HG03354 (cell line): ENCODE data around the gene TBL1XR1.
"Not testable (repeated sequence)": the region's sequence is repeated elsewhere in the genome, so short reads cannot be mapped to it uniquely, and the experiment has no call there.

Experiments
- ATAC-seq: cut with Tn5 transposase; IDR thresholded peaks from one replicate; pipeline ENCODE4 v1.9.1; 2021; ENCODE audit warnings: mild to moderate bottlenecking; ENCODE audit not compliant: unreplicated experiment, poor library complexity, severe bottlenecking

The TBL1XR1 gene

GRCh38 chr3:177209509-177209908 lies 12.2 kb upstream of the TBL1XR1 start:
- no peak for ATAC-seq

DNA sequence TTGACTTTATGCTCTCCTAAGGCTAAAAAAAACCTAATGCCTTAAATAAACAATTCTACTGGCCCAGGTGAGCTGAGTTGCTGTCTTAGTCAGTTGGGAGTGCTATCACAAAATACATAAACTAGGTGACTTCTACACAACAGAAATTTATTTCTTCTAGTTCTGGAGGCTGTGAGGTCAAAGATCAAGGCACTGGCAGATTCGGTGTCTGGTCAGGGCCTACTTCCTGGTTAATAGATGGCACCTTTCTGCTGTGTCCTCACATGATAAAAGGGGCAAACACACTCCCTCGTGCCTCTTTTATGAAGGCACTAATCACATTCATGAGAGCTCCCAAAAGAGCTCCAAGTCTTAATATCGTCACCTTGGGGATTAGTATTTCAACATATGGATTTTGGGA lies 11.5 kb upstream of the TBL1XR1 start:
- no peak for ATAC-seq

DNA sequence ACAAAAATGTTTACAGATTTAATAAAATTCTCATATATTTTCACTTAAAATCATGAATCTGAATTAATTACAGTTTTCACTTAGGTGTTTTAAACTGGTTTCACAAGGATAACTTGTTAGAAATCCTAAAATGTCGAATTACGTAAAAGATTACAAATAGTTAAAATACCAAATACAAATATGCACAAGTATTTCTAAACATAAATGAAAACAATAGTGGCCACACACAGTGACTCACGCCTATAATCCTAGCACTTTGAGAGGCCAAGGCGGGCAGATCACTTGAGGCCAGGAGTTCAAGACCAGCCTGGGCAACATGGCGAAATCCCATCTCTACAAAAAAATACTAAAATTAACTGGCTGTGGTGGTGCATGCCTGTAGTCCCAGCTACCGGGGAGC lies 10.9 kb upstream of the TBL1XR1 start:
- no peak for ATAC-seq

DNA sequence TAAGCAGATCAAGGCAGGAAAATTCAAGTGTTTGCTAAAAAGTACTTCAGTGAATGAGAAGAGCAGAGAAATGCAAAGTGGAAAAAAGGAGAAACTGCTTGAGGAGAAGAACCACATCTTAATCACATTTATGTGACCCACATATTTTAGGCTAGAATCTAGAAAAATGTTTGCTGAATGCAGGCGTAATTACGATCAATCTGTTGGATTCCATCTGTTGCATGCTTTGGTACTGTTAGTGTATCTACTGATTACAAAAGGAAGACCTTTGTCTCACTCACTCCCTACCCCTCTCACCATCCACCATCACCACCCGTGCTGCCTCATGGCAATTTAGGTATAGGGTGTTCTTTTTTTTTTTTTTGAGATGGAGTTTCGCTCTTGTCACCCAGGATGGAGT lies 9.7 kb upstream of the TBL1XR1 start:
- ATAC-seq, result no peak

DNA sequence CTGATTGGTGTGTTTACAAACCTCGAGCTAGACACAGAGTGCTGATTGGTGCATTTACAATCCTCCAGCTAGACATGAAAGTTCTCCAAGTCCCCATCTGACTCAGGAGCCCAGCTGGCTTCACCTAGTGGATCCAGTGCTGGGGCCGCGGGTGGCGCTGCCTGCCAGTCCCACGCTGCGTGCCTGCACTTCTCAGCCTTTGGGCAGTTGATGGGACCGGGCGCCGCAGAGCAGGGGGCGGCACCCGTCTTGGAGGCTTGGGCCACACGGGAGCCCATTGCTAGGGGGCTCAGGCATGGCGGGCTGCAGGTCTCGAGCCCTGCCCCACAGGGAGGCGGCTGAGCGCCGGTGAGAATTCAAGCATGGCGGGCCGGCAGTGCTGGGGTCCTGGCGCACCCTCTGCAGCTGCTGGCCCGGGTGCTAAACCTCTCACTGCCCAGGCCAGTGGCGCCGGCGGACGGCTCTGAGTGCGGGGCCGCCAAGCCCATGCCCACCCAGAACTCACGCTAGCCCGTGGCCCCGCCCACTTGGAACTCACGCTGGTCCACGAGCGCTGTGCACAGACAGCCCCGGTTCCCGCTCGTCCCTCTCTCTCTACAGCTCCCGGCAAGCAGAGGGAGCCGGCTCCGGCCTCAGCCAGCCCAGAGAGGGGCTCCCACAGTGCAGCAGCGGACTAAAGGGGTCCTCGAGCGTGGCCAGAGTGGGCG lies 6.6 kb upstream of the TBL1XR1 start:
- no peak for ATAC-seq

- not testable (repeated sequence) for ATAC-seq
Observed at GRCh38 chr3:177203016-177203415, 5.7 kb upstream of the TBL1XR1 start.

DNA sequence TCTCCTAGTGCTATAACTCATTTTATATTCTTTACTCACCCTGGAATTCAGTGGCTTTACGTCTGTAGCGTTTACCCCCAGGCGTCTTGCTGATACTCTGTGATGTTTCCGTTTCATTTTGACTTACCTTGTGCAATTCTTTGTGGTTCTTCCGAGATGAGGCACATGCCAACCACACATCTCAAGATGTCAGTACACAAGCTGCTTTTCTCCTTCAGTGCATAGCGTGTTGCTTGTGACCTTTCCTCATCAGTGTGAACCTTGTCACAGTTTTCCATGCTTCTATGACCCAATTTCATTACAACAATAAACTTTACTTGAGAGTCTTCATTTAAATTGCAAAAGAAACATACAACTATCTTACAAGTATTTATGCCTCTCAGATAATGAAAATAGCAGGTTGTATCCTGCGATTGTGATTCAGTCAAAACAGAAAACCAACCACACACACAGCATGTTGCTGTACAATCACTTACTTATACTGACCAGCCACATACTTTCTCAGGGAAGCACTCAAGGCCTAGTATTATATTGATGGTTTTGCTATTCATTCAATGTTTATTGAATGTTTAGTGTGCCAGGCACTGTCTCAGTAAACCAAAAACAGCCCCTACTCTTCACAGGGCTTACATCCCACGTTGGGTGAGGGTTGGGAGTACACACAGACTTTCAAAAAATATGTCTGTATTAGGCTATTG lies 4.6 kb upstream of the TBL1XR1 start:
- peak; percentile 78 for ATAC-seq

DNA sequence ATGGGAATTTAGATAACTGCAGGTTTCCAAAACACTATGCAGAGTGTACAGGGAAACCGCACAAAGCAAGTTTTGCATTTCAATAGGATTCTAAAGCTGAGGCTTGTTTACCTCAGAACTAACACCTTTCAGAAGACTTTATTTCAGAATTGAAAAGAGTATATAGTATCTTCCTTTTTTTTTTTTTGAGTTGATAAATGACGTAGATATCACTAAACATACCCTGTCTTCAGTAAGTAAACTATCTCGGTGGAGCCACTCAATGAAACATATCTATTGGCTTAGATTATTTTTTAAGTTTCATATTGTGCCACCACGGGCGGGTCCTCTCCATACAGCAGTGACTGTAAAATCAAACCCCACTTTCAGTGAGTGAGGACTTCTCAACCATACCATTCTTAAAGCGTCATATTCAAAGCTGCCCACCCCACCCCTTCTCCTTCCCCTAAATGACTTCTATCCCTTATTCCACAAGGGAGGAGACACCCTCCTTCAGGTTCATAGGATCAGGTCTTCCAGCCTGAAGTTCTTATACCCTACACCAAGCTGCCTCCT lies 2.0 kb upstream of the TBL1XR1 start:
- ATAC-seq, result no peak

GRCh38 chr3:177197727-177198460 lies 612 bp upstream of the TBL1XR1 start:
- peak; percentile 38 for ATAC-seq

DNA sequence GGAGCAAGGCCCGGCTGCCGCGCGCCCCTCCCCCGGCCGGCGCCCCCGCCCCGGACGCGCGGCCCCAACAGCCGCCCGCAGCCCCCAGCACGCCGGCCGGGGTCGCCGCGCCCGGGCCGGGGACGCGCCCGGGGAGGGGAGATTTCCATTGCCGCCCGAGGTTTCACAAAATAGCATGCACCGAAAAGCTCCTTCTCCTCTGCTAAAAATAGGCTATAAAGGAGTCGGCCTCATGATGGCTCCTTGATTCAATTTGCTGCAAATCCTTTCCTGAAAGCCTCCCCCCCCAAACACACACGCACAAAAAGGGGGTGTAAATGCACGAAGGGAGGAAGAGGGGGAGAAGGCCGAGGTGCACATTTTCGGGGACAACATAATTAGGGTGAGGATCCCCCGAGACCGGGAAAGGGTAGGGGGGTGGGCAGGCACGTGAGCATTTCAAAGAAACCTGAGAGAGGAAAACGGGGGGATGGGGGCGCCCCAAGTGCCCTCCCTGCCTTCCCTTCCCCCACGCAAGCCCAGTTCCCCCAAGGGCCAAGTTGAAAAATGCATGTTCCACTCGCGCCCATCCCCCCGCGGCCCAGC lies 734 bp downstream of the TBL1XR1 start:
- peak; percentile 0 for ATAC-seq

DNA sequence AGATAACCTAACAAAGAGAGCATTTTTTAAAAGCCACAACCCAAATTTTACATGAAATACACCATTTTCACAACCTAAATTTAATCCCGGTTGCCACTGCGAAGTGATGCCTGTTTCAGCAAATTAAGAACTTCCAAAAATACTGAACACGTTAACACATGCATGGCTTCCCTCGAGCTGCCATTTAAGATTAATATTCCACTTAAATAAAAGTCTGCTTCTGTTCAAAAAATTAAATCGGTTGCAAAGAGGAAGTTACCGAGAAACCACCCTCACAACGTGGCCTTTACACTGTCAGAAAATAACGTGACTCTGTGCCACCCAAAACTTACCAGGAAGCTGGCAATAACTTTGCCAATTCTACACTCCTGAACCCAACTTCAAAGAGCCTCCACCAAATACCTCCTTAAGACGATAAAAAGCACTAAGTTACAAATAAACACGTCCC lies 1.2 kb downstream of the TBL1XR1 start:
- ATAC-seq, result no peak

DNA sequence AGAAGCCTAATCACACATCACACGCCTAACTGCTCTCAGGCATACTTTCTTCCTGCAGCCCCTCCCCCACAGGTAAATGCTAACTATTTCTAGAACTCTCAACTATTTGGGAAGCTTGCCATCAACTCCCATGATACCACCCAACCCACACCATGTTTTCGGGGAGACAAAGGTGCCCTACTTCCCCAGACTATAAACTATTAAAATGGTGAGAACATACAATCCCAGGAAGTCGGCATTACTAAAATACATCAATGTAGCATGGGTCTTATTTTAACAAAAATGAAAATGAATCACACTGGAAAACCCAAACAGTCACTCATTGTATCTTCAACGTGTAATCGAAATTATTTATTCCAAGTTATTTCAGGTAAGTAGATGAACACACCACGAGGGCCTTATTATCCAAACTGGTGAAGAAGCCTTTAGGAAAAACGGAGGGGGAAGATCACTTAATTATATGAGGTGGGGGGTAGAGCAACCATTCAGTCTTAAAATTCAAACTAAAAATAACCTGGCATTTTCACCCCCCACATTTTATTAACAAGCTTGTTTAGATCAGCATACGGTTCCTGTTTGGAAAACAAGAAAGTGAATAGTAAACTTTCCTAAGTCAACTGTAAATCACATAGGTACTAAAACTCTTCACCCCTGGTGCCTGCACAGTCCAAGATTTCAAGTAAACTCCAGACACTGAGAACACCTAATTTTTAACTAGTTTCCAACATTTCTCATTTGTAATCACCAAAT lies 1.9 kb downstream of the TBL1XR1 start:
- ATAC-seq, result no peak

GRCh38 chr3:177194299-177194698 lies 3.0 kb downstream of the TBL1XR1 start:
- ATAC-seq, result no peak

DNA sequence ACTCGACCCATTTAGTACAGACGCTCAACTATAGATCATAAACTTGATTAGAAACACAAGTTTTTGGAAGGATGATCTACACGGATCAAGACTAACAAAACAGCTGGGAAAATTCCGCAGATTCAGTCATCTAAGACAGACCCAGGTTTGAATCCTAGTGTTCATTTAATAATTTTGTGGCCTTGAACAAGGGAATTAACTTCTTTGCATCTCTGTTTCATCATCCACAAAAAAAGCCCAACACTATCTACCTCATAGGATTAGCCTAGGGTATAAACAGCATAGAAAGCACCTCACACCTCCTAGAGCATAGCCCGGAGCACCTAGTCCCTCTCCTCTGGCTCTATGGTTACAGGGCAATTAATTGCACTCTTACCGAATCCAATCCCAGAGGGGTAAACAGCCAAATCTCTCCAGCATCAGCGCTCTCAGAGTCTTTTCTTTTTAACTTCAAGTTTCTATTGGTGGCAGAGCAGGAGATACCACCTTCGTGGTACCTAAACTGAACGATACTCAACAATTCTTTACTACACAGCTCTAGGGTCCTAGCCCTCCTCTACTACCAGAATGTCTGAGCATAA lies 3.5 kb downstream of the TBL1XR1 start:
- ATAC-seq, result no peak

GRCh38 chr3:177193275-177193674 lies 4.0 kb downstream of the TBL1XR1 start:
- ATAC-seq, result not testable (repeated sequence)

DNA sequence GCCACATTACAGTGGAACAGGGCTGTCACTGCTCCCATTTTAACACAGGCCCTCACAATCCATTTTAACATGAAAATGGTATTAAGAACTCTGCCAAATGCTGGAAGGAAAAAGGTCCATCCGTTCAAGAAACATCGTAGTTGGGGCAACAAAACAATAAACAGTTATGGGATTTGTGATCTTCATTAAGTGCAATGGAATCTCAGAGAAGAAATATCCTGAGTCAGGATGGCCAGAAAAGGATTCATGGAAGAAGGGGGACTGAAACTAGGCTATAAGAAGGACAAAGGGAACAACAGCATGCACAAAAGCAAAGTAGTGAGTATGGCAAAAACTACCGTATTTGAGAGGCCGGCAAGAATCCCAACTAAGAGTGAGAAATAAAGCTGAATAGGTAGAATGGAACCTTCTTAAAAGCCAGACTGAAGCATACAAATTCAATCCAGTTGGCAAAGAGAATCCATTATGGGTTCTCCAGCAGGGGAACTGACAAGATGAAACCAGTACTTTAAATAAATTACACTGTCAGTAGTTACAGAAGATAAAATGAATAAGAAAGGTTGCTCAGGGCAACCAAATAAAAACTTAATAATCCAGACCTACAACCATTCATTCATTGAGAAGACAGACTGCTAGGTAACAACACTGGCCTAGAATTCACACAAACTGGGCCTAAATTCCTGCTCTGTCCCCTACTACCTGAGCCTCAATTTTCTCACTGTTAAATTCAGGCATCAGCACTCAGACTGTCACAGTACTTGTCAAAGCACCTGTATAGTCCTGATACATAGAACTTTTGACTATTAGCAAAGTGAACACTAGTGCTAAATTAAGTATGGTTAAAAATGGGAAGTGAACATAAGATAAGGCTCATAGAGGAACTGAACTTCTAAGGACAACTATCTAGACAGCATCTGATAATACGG lies 6.3 kb downstream of the TBL1XR1 start:
- no peak for ATAC-seq

- ATAC-seq, result not testable (repeated sequence)
Observed at GRCh38 chr3:177190184-177190583, 7.1 kb downstream of the TBL1XR1 start.

GRCh38 chr3:177188325-177188724 lies 9.0 kb downstream of the TBL1XR1 start:
- not testable (repeated sequence) for ATAC-seq
